PC-9 (cell line): ENCODE results near the gene RTN1. TPM values are rescaled to one million over a fixed set of nuclear protein-coding genes. Genes with fewer than 3 reads are reported as not detected.

Experiments used
- BruUV-seq: library from RNA; stranded (reverse); fragments of 400-500 nt; replicated peaks from 2 replicates; lab custom pipeline; 2021; lab: Mats Ljungman, UMichigan
- CTCF ChIA-PET: fragments of 300-600 bp; sonication (Branson Sonifier 250); formaldehyde crosslinking; loops from one replicate; lab custom pipeline; 2022; ENCODE audit warnings: antibody characterized with exemption; lab: Charles Lee
- POLR2A ChIA-PET: fragments of 300-600 bp; sonication (Branson Sonifier 250); formaldehyde crosslinking; loops from one replicate; lab custom pipeline; 2022; ENCODE audit warnings: antibody characterized with exemption; ENCODE audit not compliant: unreplicated experiment; lab: Charles Lee
- DNase-seq, 2 experiments: peaks; one replicate each; pipeline versions ENCODE4 v3.0.0 to v3.0.0-alpha.2; 2015 to 2022; ENCODE audit warnings: mixed read lengths in 1 of 2
- H2AFZ ChIP-seq: fragments of 200-600 bp; sonication (generic); 2 replicates; pipeline ENCODE4 v1.8.1; 2017; ENCODE audit warnings: antibody characterized with exemption
- H3F3A ChIP-seq: fragments of 200-600 bp; sonication (generic); 2 replicates; pipeline ENCODE4 v1.8.1; 2017; ENCODE audit warnings: antibody characterized with exemption, mild to moderate bottlenecking, low read depth; ENCODE audit not compliant: insufficient read depth
- H3K27ac ChIP-seq: fragments of 200-600 bp; sonication (generic); 2 replicates; pipeline ENCODE4 v1.6.1; 2016; ENCODE audit warnings: mixed run types
- H3K27me3 ChIP-seq: fragments of 200-600 bp; sonication (generic); 2 replicates; pipeline ENCODE4 v1.6.1; 2016; ENCODE audit warnings: low read depth, mixed run types; ENCODE audit not compliant: insufficient read depth
- H3K36me3 ChIP-seq: fragments of 200-600 bp; sonication (generic); 2 replicates; pipeline ENCODE4 v1.6.1; 2016; ENCODE audit warnings: low read depth, mixed run types
- H3K4me1 ChIP-seq: fragments of 200-600 bp; sonication (generic); replicated peaks from 2 replicates; pipeline ENCODE4 v1.6.1; 2016; ENCODE audit warnings: mixed run types; ENCODE audit not compliant: insufficient read depth
- H3K4me2 ChIP-seq: fragments of 200-600 bp; sonication (generic); 2 replicates; pipeline ENCODE4 v1.6.1; 2017; ENCODE audit warnings: mixed run types
- H3K4me3 ChIP-seq: fragments of 200-600 bp; sonication (generic); 2 replicates; pipeline ENCODE4 v1.6.1; 2016; ENCODE audit warnings: mixed run types
- H3K79me2 ChIP-seq: fragments of 200-600 bp; sonication (generic); 2 replicates; pipeline ENCODE4 v1.6.1; 2017; ENCODE audit warnings: low read depth, mixed run types
- H3K9me2 ChIP-seq: fragments of 200-600 bp; sonication (generic); 2 replicates; pipeline ENCODE4 v1.8.1; 2017; ENCODE audit warnings: mild to moderate bottlenecking; ENCODE audit not compliant: insufficient read depth
- H3K9me3 ChIP-seq: fragments of 200-600 bp; sonication (generic); 2 replicates; pipeline ENCODE4 v1.8.1; 2016; ENCODE audit warnings: low read depth; ENCODE audit not compliant: insufficient read depth
- H4K20me1 ChIP-seq: fragments of 200-600 bp; sonication (generic); 2 replicates; pipeline ENCODE4 v1.8.1; 2017; ENCODE audit not compliant: insufficient read depth
- EZH2 ChIP-seq: fragments of 200-600 bp; sonication (generic); IDR thresholded peaks from 2 replicates; pipeline ENCODE4 v1.8.0; 2017; ENCODE audit warnings: antibody characterized with exemption, low read depth
- intact Hi-C: fragments of 100-400 bp; cut with micrococcal nuclease; formaldehyde crosslinking; loops from one replicate; pipeline ENCODE4 v1.10.0; 2022; ENCODE audit not compliant: unreplicated experiment
- total RNA-seq: library from RNA; stranded (reverse); gene quantifications from 2 replicates; pipeline ENCODE4 v1.2.3, GENCODE V29; 2021
- TF ChIP-seq, protein P1 (sequence below): fragments of 200-600 bp; sonication (generic); conservative IDR thresholded peaks from 2 replicates; pipeline ENCODE4 v1.6.1; 2017; ENCODE audit warnings: mixed run types, antibody characterized with exemption, mild to moderate bottlenecking, moderate library complexity

The RTN1 gene
- total RNA-seq, 1 experiment from 2014 or later = not detected

DNA sequence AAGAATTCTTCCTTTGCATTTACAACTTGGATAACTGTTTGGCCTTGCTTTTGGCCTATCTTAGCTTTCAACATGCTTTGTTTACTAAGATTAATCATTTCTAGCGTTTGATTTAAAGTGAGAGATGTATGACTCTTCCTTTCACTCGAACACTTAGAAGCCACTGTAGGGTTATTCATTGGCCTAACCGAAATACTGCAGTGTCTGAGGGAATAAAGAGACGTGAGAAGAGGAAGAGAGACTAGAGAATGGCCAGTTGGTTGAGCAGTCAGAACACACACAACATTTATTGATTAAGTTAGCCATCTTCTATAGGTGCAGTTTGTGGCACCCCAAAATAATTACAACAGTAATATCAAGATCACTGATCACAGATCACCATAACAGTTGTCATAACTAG, 231.7 kb downstream of the RTN1 start:
- Histone ChIP-seq H3K27me3 (no peaks in the 10 kb centered on the region), H4K20me1 (no peaks in the 10 kb centered on the region), H3K27ac (no peak overlapping the region), H3K4me2 (no peak overlapping the region), H2AFZ (no peak overlapping the region), H3K4me3 (no peak overlapping the region), H3K36me3 (no peaks in the 10 kb centered on the region), H3K9me2 (no peaks in the 10 kb centered on the region), H3K4me1 (no peaks in the 10 kb centered on the region), H3K79me2 (no peaks in the 10 kb centered on the region), H3K9me3 (0 out of 2 replicates have a peak, but pooled peaks cover 2% of the 10 kb centered on the region), H3F3A (no peaks in the 10 kb centered on the region)
- POLR2A ChIA-PET = no interaction called here
- intact Hi-C loops = no loop called here
- DNase-seq = no peak
- CTCF ChIA-PET = no interaction called here
- TF ChIP-seq, protein P1, sequence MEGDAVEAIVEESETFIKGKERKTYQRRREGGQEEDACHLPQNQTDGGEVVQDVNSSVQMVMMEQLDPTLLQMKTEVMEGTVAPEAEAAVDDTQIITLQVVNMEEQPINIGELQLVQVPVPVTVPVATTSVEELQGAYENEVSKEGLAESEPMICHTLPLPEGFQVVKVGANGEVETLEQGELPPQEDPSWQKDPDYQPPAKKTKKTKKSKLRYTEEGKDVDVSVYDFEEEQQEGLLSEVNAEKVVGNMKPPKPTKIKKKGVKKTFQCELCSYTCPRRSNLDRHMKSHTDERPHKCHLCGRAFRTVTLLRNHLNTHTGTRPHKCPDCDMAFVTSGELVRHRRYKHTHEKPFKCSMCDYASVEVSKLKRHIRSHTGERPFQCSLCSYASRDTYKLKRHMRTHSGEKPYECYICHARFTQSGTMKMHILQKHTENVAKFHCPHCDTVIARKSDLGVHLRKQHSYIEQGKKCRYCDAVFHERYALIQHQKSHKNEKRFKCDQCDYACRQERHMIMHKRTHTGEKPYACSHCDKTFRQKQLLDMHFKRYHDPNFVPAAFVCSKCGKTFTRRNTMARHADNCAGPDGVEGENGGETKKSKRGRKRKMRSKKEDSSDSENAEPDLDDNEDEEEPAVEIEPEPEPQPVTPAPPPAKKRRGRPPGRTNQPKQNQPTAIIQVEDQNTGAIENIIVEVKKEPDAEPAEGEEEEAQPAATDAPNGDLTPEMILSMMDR = no peak
- TF ChIP-seq EZH2 = no peak
- no TSS peak for BruUV-seq

DNA sequence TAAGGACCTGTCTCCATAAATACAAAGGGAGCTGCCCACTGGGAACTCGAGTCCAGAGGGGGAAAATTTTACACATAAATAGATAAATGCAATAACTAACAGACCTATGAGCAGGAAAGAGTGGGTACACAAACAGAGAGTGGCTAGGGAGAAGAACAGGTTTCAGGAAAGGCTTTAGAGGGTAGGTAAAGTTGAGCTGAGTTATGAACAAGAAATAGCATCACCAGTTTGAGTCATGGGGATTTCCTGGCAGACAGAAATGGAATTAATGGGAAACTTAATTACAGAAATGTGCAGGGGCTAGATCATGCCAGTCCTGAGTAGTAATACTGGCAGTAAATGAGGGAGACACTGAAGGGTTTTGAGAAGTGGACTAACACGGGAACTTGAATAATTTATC, 236.0 kb downstream of the RTN1 start:
- Histone ChIP-seq H3F3A (no peaks in the 10 kb centered on the region), H4K20me1 (no peaks in the 10 kb centered on the region), H3K4me3 (no peak overlapping the region), H3K4me1 (no peaks in the 10 kb centered on the region), H3K4me2 (no peak overlapping the region), H3K9me3 (0 out of 2 replicates have a peak, but pooled peaks cover 2% of the 10 kb centered on the region), H3K36me3 (no peaks in the 10 kb centered on the region), H3K79me2 (no peaks in the 10 kb centered on the region), H3K9me2 (no peaks in the 10 kb centered on the region), H2AFZ (no peak overlapping the region), H3K27ac (no peak overlapping the region), H3K27me3 (no peaks in the 10 kb centered on the region; the same call in 1 of the 2 replicates)
- intact Hi-C loops = no loop called here
- no peak for DNase-seq
- BruUV-seq = no TSS peak
- ChIA-PET POLR2A (no interaction called here), CTCF (no interaction called here)
- TF ChIP-seq, protein P1 = no peak
- TF ChIP-seq EZH2 = no peak

DNA sequence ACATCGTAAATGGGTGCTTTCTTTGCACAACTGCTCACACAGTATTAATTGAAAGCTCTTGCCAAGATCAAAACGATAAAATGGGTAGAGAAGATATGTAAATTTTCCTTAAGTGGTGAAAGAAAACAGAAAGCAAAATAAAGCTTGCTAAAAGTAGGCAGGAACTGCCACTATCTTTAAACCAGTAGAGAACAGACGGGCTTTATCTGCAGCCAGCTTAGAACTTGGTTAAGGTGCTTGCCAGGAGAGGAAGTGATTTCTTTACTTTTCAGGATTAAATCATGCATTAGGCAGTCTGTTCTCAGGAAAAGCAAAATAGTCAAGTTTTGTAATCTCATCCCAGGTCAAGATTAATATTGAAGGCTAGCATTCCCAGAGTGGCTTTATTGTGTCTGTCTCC, 237.1 kb downstream of the RTN1 start:
- H4K20me1 ChIP-seq = no peaks in the 10 kb centered on the region
- BruUV-seq = no TSS peak
- no peaks in the 10 kb centered on the region for H3K9me2 ChIP-seq
- no peaks in the 10 kb centered on the region for H3F3A ChIP-seq
- H3K27me3 ChIP-seq = no peaks in the 10 kb centered on the region; the same call in 1 of the 2 replicates
- H3K4me2 ChIP-seq = no peak overlapping the region
- no peaks in the 10 kb centered on the region for H3K79me2 ChIP-seq
- no peaks in the 10 kb centered on the region for H3K4me1 ChIP-seq
- TF ChIP-seq, protein P1 = no peak
- no peak for TF ChIP-seq EZH2
- H3K36me3 ChIP-seq = no peaks in the 10 kb centered on the region
- no peak overlapping the region for H3K27ac ChIP-seq
- no peak for DNase-seq
- 0 out of 2 replicates have a peak, but pooled peaks cover 2% of the 10 kb centered on the region for H3K9me3 ChIP-seq
- intact Hi-C loops = no loop called here
- POLR2A ChIA-PET = no interaction called here
- CTCF ChIA-PET = no interaction called here
- H3K4me3 ChIP-seq = no peak overlapping the region
- no peak overlapping the region for H2AFZ ChIP-seq
